Epithelial cell of proximal tubule (primary cell): ENCODE measurements around the gene PTCH1. TPM values are rescaled to one million over a fixed set of nuclear protein-coding genes. Genes with fewer than 3 reads are reported as not detected.

ENCODE experiments used
- DNase-seq: peaks from one replicate; pipeline ENCODE4 v3.0.0-alpha.2; 2011; ENCODE audit warnings: low read depth
- H3K4me3 ChIP-seq: 2 replicates; pipeline ENCODE4 v1.5.1; 2011; ENCODE audit warnings: low read depth, mild to moderate bottlenecking, low read length
- total RNA-seq: library from RNA; depleted of rRNA; stranded (reverse); fragments of >200 nt; gene quantifications from 2 replicates; pipeline ENCODE4 v1.2.3, GENCODE V29; 2015
- TF ChIP-seq, protein P1 (sequence below): conservative IDR thresholded peaks from 2 replicates; pipeline ENCODE4 v1.5.1; 2012; ENCODE audit warnings: low read depth, mild to moderate bottlenecking, low read length

PTCH1 gene
- total RNA-seq, 1 donor from 2014 or later: 3.5 TPM

DNA sequence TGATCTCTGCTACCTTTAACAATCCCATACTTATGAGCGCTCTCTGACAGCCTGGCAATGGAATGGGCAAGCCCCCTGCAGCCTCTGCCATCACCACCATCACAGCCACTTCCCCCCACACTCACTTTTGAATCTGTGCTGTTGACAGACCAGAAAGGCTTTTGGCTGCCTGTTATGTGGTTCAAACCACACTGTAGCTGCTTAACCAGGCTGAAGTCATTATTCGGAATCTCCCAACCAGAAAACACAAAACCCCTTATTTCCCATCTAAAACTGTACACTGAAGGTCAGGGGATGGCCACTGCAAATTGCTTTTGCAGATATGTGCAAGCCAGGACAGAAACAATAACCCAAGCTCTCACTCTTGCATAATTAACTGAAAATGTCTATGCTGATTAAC is 35.8 kb downstream of the PTCH1 start:
- TF ChIP-seq, protein P1, sequence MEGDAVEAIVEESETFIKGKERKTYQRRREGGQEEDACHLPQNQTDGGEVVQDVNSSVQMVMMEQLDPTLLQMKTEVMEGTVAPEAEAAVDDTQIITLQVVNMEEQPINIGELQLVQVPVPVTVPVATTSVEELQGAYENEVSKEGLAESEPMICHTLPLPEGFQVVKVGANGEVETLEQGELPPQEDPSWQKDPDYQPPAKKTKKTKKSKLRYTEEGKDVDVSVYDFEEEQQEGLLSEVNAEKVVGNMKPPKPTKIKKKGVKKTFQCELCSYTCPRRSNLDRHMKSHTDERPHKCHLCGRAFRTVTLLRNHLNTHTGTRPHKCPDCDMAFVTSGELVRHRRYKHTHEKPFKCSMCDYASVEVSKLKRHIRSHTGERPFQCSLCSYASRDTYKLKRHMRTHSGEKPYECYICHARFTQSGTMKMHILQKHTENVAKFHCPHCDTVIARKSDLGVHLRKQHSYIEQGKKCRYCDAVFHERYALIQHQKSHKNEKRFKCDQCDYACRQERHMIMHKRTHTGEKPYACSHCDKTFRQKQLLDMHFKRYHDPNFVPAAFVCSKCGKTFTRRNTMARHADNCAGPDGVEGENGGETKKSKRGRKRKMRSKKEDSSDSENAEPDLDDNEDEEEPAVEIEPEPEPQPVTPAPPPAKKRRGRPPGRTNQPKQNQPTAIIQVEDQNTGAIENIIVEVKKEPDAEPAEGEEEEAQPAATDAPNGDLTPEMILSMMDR: no peak
- DNase-seq: no peak
- H3K4me3 ChIP-seq: no peak overlapping the region

DNA sequence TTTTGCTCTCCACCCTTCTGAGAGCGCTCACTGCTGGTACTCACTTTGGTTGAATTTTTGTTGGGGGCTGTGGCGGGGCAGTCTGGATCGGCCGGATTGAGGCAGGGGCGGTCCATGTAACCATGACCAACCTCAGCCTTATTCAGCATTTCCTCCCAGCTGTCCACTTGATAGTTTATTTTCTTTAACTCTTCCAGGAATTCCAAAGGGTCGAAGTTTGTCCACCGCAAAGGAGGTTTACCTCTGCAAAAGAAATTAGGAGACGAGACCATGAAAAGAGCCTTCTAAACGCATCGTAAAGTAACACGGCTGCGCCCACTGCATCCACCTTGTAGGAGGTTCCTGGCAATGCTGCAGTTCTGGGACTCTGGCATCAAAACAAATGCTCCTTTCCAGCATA is 36.4 kb downstream of the PTCH1 start:
- DNase-seq: no peak
- no peak overlapping the region for H3K4me3 ChIP-seq
- TF ChIP-seq, protein P1: no peak

- TF ChIP-seq, protein P1: no peak
- no peak overlapping the region for H3K4me3 ChIP-seq
- DNase-seq: no peak
Measured at GRCh38 chr9:95479330-95479729, 37.4 kb downstream of the PTCH1 start.

DNA sequence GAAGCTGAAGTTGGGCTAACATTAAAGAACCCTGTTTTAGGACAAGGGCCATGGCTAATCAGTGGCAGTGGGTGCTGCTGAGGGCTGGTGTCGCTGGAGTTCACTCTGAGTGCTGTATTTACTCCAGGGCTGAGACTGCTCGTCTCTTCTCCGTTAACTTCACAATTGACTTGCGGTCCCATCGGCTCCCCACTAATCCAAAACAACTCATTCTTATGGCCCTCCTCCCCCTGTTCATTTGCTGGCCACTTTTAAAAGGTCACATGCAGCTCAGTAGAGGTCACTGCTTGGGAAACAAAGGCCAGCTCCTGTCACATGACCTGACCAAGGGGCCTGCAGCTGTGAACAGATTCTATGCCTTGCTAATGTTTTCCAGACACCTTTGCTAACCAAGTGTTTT is 38.4 kb downstream of the PTCH1 start:
- TF ChIP-seq, protein P1: no peak
- H3K4me3 ChIP-seq: no peak overlapping the region
- no peak for DNase-seq

DNA sequence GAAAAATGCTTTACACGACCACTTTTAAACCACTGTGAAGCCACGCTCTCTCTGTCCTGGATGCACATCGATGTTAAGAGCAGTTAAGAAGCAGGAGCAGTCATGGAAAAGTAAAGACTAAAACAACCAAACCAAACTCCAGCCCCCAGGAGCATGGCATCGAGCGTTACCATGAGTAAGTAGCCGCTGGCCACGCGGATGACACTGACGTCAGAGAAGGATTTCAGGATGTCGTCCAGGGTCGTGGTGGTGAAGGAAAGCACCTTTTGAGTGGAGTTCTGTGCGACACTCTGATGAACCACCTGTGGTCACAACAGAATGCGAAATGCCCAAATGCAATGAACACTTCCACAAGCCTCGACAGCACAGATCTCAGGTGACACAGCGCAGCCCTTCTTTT is 38.9 kb downstream of the PTCH1 start:
- TF ChIP-seq, protein P1: no peak
- no peak overlapping the region for H3K4me3 ChIP-seq
- DNase-seq: no peak

- H3K4me3 ChIP-seq: no peak overlapping the region
- TF ChIP-seq, protein P1: no peak
- no peak for DNase-seq
Measured at GRCh38 chr9:95477441-95477840, 39.3 kb downstream of the PTCH1 start.

DNA sequence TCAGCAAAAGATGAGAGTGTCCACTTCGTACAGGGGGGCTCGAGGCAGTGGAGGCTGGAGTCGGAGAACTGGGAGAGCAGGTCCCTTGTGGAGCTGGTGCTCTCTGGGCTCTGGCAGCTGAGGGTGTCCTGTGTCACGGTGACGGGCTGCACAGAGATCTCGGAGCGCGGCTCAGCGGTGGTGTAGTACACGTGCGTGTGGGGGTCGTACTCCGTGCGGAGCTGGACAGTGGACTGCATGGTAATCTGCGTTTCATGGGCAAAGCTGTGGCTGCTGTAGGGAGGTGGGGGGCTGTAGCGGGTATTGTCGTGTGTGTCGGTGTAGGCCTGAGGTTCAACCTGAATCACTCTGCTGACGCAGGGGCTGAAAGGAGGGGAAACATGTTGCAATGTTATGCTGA is 48.0 kb downstream of the PTCH1 start:
- TF ChIP-seq, protein P1: no peak
- H3K4me3 ChIP-seq: no peak overlapping the region

More for the DNA sequence above, 48.0 kb downstream of the PTCH1 start:
- DNase-seq: no peak
